PFSK-1 (cell line): Measurements from ENCODE around the gene ANKFN1.

Source experiments
- FOXP2 ChIP-seq: optimal IDR thresholded peaks from 2 replicates; pipeline ENCODE3; 2011; ENCODE audit warnings: borderline replicate concordance, control low read depth, inconsistent platforms; ENCODE audit not compliant: insufficient read depth; ENCODE audit errors: extremely low read length, extremely low read depth
- POLR2AphosphoS5 ChIP-seq: IDR thresholded peaks from 2 replicates; pipeline ENCODE4 v1.6.1; 2012; ENCODE audit warnings: low read depth, mild to moderate bottlenecking, control low read depth, low read length, moderate library complexity
- REST ChIP-seq, 2 experiments: IDR thresholded peaks; 2 replicates each; pipeline versions ENCODE4 v1.6.1 to v1.8.0; 2011 to 2012; ENCODE audit warnings: low read depth in 2 of 2, low read length in 2 of 2, control low read depth in 1 of 2, inconsistent platforms in 1 of 2, mild to moderate bottlenecking in 1 of 2, moderate library complexity in 1 of 2; ENCODE audit not compliant: insufficient read depth in 1 of 2
- SIN3A ChIP-seq: IDR thresholded peaks from 2 replicates; pipeline ENCODE4 v1.6.1; 2012; ENCODE audit warnings: mild to moderate bottlenecking, low read length, moderate library complexity, borderline replicate concordance; ENCODE audit not compliant: insufficient read depth

- TF ChIP-seq SIN3A (no peak), POLR2AphosphoS5 (no peak), REST (IDR thresholded peaks at IDR 0.05; ENCODE audit: insufficient read depth in 1 of 2, low read depth in 2 of 2, low read length in 2 of 2) (no peak), FOXP2 (no peak)
Observed at GRCh38 chr17:56486732-56487131, 333.5 kb downstream of the ANKFN1 start.
